IMR-90 (cell line): ENCODE results near the gene MCRIP2. TPM values are rescaled to one million over a fixed set of nuclear protein-coding genes. Genes with fewer than 3 reads are reported as not detected.

Experiments
- ATAC-seq: fragments of 200-7000 bp; cut with Tn5 transposase; 2 replicates; pipeline ENCODE4 v1.9.1; 2020; ENCODE audit warnings: low read depth, mild to moderate bottlenecking, moderate library complexity
- BruUV-seq: library from RNA; stranded (reverse); fragments of 400-500 nt; replicated peaks from 2 replicates; lab custom pipeline; 2021; lab: Mats Ljungman, UMichigan
- CTCF ChIA-PET: fragments of 300-600 bp; formaldehyde crosslinking; extraction: SDS; loops from one replicate; lab custom pipeline; 2021; ENCODE audit warnings: antibody characterized with exemption; lab: Yijun Ruan, JAX
- POLR2A ChIA-PET: fragments of 300-600 bp; sonication (Branson Sonifier 250); formaldehyde crosslinking; loops from one replicate; lab custom pipeline; 2022; ENCODE audit warnings: antibody characterized with exemption; ENCODE audit not compliant: unreplicated experiment; lab: Charles Lee
- DNase-seq: peaks from one replicate; pipeline ENCODE4 v3.0.0; 2013
- H2AFZ ChIP-seq: replicated peaks from 2 replicates; pipeline ENCODE3; 2013; ENCODE audit warnings: low read length, mild to moderate bottlenecking; ENCODE audit not compliant: poor library complexity
- H2AK5ac ChIP-seq: 2 replicates; pipeline ENCODE4 v1.6.1; 2013; ENCODE audit warnings: low read depth, low read length, inconsistent platforms
- H2AK9ac ChIP-seq: replicated peaks from 2 replicates; pipeline ENCODE3; 2013; ENCODE audit warnings: mild to moderate bottlenecking, low read depth, low read length, moderate library complexity; ENCODE audit not compliant: poor library complexity
- H2BK120ac ChIP-seq: 2 replicates; pipeline ENCODE4 v1.6.1; 2013; ENCODE audit warnings: low read depth, low read length, inconsistent platforms
- H2BK15ac ChIP-seq: 3 replicates; pipeline ENCODE4 v1.6.1; 2013; ENCODE audit warnings: low read depth, low read length, inconsistent platforms
- H2BK20ac ChIP-seq: 2 replicates; pipeline ENCODE4 v1.6.1; 2013; ENCODE audit warnings: low read depth, mild to moderate bottlenecking, inconsistent platforms, low read length, moderate library complexity
- H2BK5ac ChIP-seq: 2 replicates; pipeline ENCODE4 v1.6.1; 2013; ENCODE audit warnings: mild to moderate bottlenecking, low read depth, low read length, inconsistent platforms; ENCODE audit not compliant: poor library complexity, severe bottlenecking
- H3K14ac ChIP-seq: replicated peaks from 2 replicates; pipeline ENCODE4 v1.6.1; 2013; ENCODE audit warnings: low read depth, low read length, inconsistent platforms
- H3K18ac ChIP-seq: 2 replicates; pipeline ENCODE4 v1.6.1; 2013; ENCODE audit warnings: low read depth, low read length, control low read depth
- H3K23ac ChIP-seq: 2 replicates; pipeline ENCODE4 v1.6.1; 2013; ENCODE audit warnings: low read depth, low read length, inconsistent platforms
- H3K27ac ChIP-seq: 2 replicates; pipeline ENCODE4 v1.5.1; 2013; ENCODE audit warnings: mild to moderate bottlenecking, control low read depth, low read length; ENCODE audit not compliant: insufficient read depth
- H3K27me3 ChIP-seq: 2 replicates; pipeline ENCODE4 v1.6.1; 2013; ENCODE audit warnings: low read length; ENCODE audit not compliant: control insufficient read depth, insufficient read depth
- H3K36me3 ChIP-seq: 2 replicates; pipeline ENCODE4 v1.6.1; 2013; ENCODE audit warnings: low read length, mixed read lengths; ENCODE audit not compliant: control insufficient read depth, insufficient read depth
- H3K4ac ChIP-seq: 2 replicates; pipeline ENCODE4 v1.6.1; 2013; ENCODE audit warnings: low read depth, low read length, inconsistent platforms
- H3K4me1 ChIP-seq: 2 replicates; pipeline ENCODE4 v1.6.1; 2013; ENCODE audit warnings: low read length, mixed read lengths; ENCODE audit not compliant: control insufficient read depth, insufficient read depth
- H3K4me2 ChIP-seq: 2 replicates; pipeline ENCODE4 v1.6.1; 2013; ENCODE audit warnings: low read depth, mild to moderate bottlenecking, control low read depth, low read length, moderate library complexity
- H3K4me3 ChIP-seq: 2 replicates; pipeline ENCODE4 v1.5.1; 2013; ENCODE audit warnings: low read depth, mild to moderate bottlenecking, control low read depth, low read length, moderate library complexity; ENCODE audit not compliant: insufficient read depth
- H3K56ac ChIP-seq: 2 replicates; pipeline ENCODE4 v1.6.1; 2013; ENCODE audit warnings: low read length, inconsistent platforms; ENCODE audit not compliant: insufficient read depth; ENCODE audit errors: extremely low read depth
- H3K79me1 ChIP-seq, 2 experiments: 2 replicates each; pipeline ENCODE4 v1.6.1; 2013; ENCODE audit warnings: low read length in 2 of 2, inconsistent platforms in 1 of 2, low read depth in 1 of 2
- H3K9ac ChIP-seq: 2 replicates; pipeline ENCODE4 v1.6.1; 2013; ENCODE audit warnings: low read depth, low read length, control low read depth
- H3K9me1 ChIP-seq: 2 replicates; pipeline ENCODE4 v1.6.1; 2013; ENCODE audit warnings: low read length, inconsistent platforms; ENCODE audit not compliant: insufficient read depth
- H3K9me3 ChIP-seq: 2 replicates; pipeline ENCODE4 v1.6.1; 2013; ENCODE audit warnings: low read length; ENCODE audit not compliant: control insufficient read depth, insufficient read depth
- H4K20me1 ChIP-seq: 2 replicates; pipeline ENCODE4 v1.6.1; 2013; ENCODE audit warnings: low read length, inconsistent platforms; ENCODE audit not compliant: insufficient read depth
- H4K5ac ChIP-seq: 2 replicates; pipeline ENCODE4 v1.6.1; 2013; ENCODE audit warnings: mild to moderate bottlenecking, low read depth, low read length, control low read depth
- H4K8ac ChIP-seq, 2 experiments: 2 replicates each; pipeline ENCODE4 v1.6.1; 2013; ENCODE audit warnings: low read depth in 2 of 2, low read length in 2 of 2, control low read depth in 1 of 2, inconsistent platforms in 1 of 2
- H4K91ac ChIP-seq: 2 replicates; pipeline ENCODE4 v1.6.1; 2013; ENCODE audit warnings: low read depth, low read length, inconsistent platforms; ENCODE audit not compliant: insufficient read depth
- CTCF ChIP-seq: conservative IDR thresholded peaks from 2 replicates; pipeline ENCODE4 v1.5.1; 2012; ENCODE audit warnings: mild to moderate bottlenecking, low read depth, low read length, improper control_type of control experiment
- MXI1 ChIP-seq: IDR thresholded peaks from 2 replicates; pipeline ENCODE4 v1.6.1; 2012; ENCODE audit warnings: low read depth, mild to moderate bottlenecking, low read length, moderate library complexity, borderline replicate concordance
- POLR2A ChIP-seq: IDR thresholded peaks from 2 replicates; pipeline ENCODE4 v1.6.1; 2012; ENCODE audit warnings: mild to moderate bottlenecking, low read depth, low read length
- RCOR1 ChIP-seq: IDR thresholded peaks from 2 replicates; pipeline ENCODE4 v1.6.1; 2012; ENCODE audit warnings: mild to moderate bottlenecking, low read length, improper control_type of control experiment; ENCODE audit not compliant: insufficient replicate concordance
- WGBS, 2 experiments: methylation state at CpG; one replicate each; pipeline versions ENCODE4 v1.1.5 to v1.1.7; 2013; ENCODE audit warnings: missing lambda C conversion rate in 2 of 2; ENCODE audit not compliant: insufficient read length in 1 of 2; ENCODE audit errors: extremely low coverage in 2 of 2; 5-methylcytosine and 5-hydroxymethylcytosine counted together
- dilution Hi-C: fragments of 300-500 bp; cut with HindIII; formaldehyde crosslinking; loops from one replicate; pipeline ENCODE4 v1.14.3; 2018; ENCODE audit warnings: low sequenced_read_pairs; ENCODE audit not compliant: unreplicated experiment
- in situ Hi-C: fragments of 300-500 bp; cut with MboI; formaldehyde crosslinking; loops from 3 replicates; pipeline ENCODE4 v1.14.3; 2019; ENCODE audit warnings: low sequenced_read_pairs, inconsistent platforms, mixed read lengths
- intact Hi-C: fragments of 100-400 bp; cut with micrococcal nuclease; formaldehyde crosslinking; loops from 2 replicates; pipeline ENCODE4 v1.10.0; 2022
- polyA plus RNA-seq, 3 experiments: library from polyadenylated mRNA; depleted of rRNA; stranded (reverse); fragments of >200 nt; gene quantifications; 2 replicates each; pipeline ENCODE4 v1.2.3, GENCODE V29; 2012; ENCODE audit warnings: low replicate concordance in 1 of 3
- total RNA-seq: library from RNA; depleted of rRNA; stranded (reverse); fragments of >200 nt; gene quantifications from 2 replicates; pipeline ENCODE4 v1.2.3, GENCODE V29; 2012

MCRIP2 gene
- total and polyA plus RNA-seq, 2 of the 4 experiments (the other 2 are of a cell fraction): 6.3 to 19.6 TPM

GRCh38 chr16:680967-681745 is 39.5 kb downstream of the MCRIP2 start:
- Histone ChIP-seq H2AK9ac (peak overlapping the region; percentile 95), H4K20me1 (peaks cover 34% of the 10 kb centered on the region), H2BK20ac (no peak overlapping the region), H2BK15ac (no peak overlapping the region), H3K14ac (0 out of 2 replicates have a peak overlapping the region, but pooled peaks have one; percentile 23), H3K27me3 (no peaks in the 10 kb centered on the region), H3K4ac (no peak overlapping the region), H3K27ac (peak overlapping the region; percentile 82), H3K9me3 (no peaks in the 10 kb centered on the region), H3K4me2 (peak overlapping the region; percentile 98), H3K4me1 (peaks cover 20% of the 10 kb centered on the region), H2BK5ac (peak overlapping the region; percentile 14), H3K9ac (peak overlapping the region; percentile 80), H2BK120ac (no peak overlapping the region), H3K36me3 (peaks cover 32% of the 10 kb centered on the region), H3K9me1 (peaks cover 15% of the 10 kb centered on the region), H3K79me1 (peaks cover 9 to 40% of the 10 kb centered on the region in 2 experiments; a peak in 3 of 4 replicates), H3K56ac (no peak overlapping the region), H3K18ac (no peak overlapping the region), H4K8ac (no peak overlapping the region; a peak in 1 of 4 replicates), H2AFZ (no peak overlapping the region), H3K23ac (peak overlapping the region; percentile 39; the same call in 1 of the 2 replicates), H4K5ac (no peak overlapping the region; the same call in 1 of the 2 replicates), H3K4me3 (peak overlapping the region; percentile 96), H2AK5ac (peak overlapping the region; percentile 11; the same call in 1 of the 2 replicates), H4K91ac (no peak overlapping the region)
- intact Hi-C loops: no loop called here
- dilution Hi-C loops: no loop called here
- TF ChIP-seq RCOR1: no peak
- no peak for TF ChIP-seq POLR2A
- TF ChIP-seq MXI1: no peak
- TF ChIP-seq CTCF: peak; percentile 16; the same call in 1 of the 2 replicates
- WGBS, 2 experiments: 48% methylated on average over 25 of the region's 44 CpGs; no CpG with 5 or more reads in 1 of the 2 experiments
- ChIA-PET CTCF (no interaction called here), POLR2A (no interaction called here)
- in situ Hi-C loops: no loop called here
- ATAC-seq: no peak
- no TSS peak for BruUV-seq
- DNase-seq: peak; percentile 49
